OCI-LY3 (cell line): Measurements from ENCODE around the gene RTBDN.

Source experiments
- H2AFZ ChIP-seq: fragments of 200-600, 300-600 bp; shearing (Covaris generic); 2 replicates; pipeline ENCODE4 v1.6.0; 2014; ENCODE audit warnings: antibody characterized with exemption, low read depth, low read length
- H3K27ac ChIP-seq: fragments of 200-600, 300-600 bp; sonication (generic); 2 replicates; pipeline ENCODE4 v1.5.1; 2014; ENCODE audit warnings: mild to moderate bottlenecking, low read length, moderate library complexity, mixed read lengths
- H3K27me3 ChIP-seq: fragments of 200-600, 300-600 bp; sonication (generic); 2 replicates; pipeline ENCODE4 v1.6.1; 2014; ENCODE audit warnings: low read depth, low read length, mixed read lengths
- H3K36me3 ChIP-seq: fragments of 200-600, 300-600 bp; sonication (generic); replicated peaks from 2 replicates; pipeline ENCODE3; 2014; ENCODE audit warnings: low read depth, low read length, mixed read lengths
- H3K4me1 ChIP-seq: fragments of 300-600, 200-600 bp; sonication (generic); 2 replicates; pipeline ENCODE4 v1.6.1; 2014; ENCODE audit warnings: low read length, mixed read lengths
- H3K4me2 ChIP-seq: fragments of 200-600, 300-600 bp; sonication (generic); 2 replicates; pipeline ENCODE4 v1.6.1; 2014; ENCODE audit warnings: low read length, mixed read lengths
- H3K4me3 ChIP-seq: fragments of 300-600, 200-600 bp; sonication (generic); 2 replicates; pipeline ENCODE4 v1.5.1; 2014; ENCODE audit warnings: antibody characterized with exemption, mild to moderate bottlenecking, low read length, moderate library complexity
- H3K79me2 ChIP-seq: fragments of 300-600, 200-600 bp; shearing (Covaris generic); 2 replicates; pipeline ENCODE4 v1.6.1; 2014; ENCODE audit warnings: mild to moderate bottlenecking, low read length, mixed read lengths
- H3K9ac ChIP-seq: fragments of 300-600, 200-600 bp; shearing (Covaris generic); 2 replicates; pipeline ENCODE4 v1.6.0; 2014; ENCODE audit warnings: mild to moderate bottlenecking, low read length, moderate library complexity
- H3K9me3 ChIP-seq: fragments of 200-600, 300-600 bp; shearing (Covaris generic); 2 replicates; pipeline ENCODE4 v1.6.1; 2014; ENCODE audit warnings: low read length, mixed read lengths; ENCODE audit not compliant: insufficient read depth
- H4K20me1 ChIP-seq: fragments of 200-600, 300-600 bp; sonication (generic); 2 replicates; pipeline ENCODE4 v1.6.1; 2016; ENCODE audit warnings: low read length, mixed read lengths; ENCODE audit not compliant: insufficient read depth
- EZH2phosphoT487 ChIP-seq: fragments of 200-600 bp; shearing (Covaris generic); IDR thresholded peaks from 2 replicates; pipeline ENCODE4 v1.6.1; 2018; ENCODE audit warnings: antibody characterized with exemption, mixed run types, low read depth
- TF ChIP-seq, protein P1 (sequence below): fragments of 200-600, 300-600 bp; sonication (generic); IDR thresholded peaks from 2 replicates; pipeline ENCODE4 v1.5.1; 2014; ENCODE audit warnings: antibody characterized with exemption, low read length, low read depth

The RTBDN gene

DNA sequence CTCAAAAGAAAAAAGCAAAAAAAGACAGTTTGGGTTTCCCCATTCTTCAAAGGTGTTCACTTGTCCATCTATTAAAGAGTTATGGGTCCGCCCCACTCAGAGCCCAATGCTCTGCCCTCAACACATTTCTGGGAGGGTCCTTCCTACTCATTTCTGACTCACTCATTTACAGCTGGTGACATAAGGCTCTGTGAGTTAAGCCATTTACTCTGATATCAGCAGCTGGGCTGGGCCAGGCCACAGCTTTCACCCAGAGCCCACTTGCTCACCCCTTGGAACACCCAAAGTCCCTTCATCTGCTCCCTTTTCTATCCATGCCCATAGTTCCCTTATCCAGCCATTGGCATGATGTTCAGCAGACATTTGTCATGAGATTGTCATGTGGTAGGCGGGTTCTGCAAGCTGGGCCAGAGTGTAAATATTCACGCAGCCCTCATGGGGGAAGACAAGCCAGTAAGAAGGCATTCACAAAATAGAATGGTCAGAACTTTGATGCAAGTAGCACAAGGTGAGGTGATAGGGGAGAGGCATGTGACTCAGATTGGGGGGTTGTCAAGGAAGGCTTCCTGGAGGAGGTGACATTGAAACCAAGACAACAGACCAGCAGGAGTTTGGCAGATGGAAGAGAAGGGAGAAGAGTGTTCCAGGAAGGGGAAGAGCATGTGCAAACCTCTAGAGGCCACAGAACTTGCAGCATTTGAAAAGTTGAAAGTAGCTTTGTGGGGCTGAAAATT, 9.8 kb upstream of the RTBDN start:
- Histone ChIP-seq H3K4me3 (no peak overlapping the region), H3K27me3 (no peaks in the 10 kb centered on the region), H3K4me1 (peaks cover 10% of the 10 kb centered on the region), H2AFZ (no peak overlapping the region), H3K79me2 (peaks cover 3% of the 10 kb centered on the region; the same call in 1 of the 2 replicates), H3K9ac (no peak overlapping the region), H3K36me3 (peaks cover 14% of the 10 kb centered on the region), H3K27ac (no peak overlapping the region), H4K20me1 (0 out of 2 replicates have a peak, but pooled peaks cover 6% of the 10 kb centered on the region), H3K4me2 (no peak overlapping the region), H3K9me3 (no peaks in the 10 kb centered on the region)
- TF ChIP-seq, protein P1, sequence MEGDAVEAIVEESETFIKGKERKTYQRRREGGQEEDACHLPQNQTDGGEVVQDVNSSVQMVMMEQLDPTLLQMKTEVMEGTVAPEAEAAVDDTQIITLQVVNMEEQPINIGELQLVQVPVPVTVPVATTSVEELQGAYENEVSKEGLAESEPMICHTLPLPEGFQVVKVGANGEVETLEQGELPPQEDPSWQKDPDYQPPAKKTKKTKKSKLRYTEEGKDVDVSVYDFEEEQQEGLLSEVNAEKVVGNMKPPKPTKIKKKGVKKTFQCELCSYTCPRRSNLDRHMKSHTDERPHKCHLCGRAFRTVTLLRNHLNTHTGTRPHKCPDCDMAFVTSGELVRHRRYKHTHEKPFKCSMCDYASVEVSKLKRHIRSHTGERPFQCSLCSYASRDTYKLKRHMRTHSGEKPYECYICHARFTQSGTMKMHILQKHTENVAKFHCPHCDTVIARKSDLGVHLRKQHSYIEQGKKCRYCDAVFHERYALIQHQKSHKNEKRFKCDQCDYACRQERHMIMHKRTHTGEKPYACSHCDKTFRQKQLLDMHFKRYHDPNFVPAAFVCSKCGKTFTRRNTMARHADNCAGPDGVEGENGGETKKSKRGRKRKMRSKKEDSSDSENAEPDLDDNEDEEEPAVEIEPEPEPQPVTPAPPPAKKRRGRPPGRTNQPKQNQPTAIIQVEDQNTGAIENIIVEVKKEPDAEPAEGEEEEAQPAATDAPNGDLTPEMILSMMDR, result no peak
- no peak for TF ChIP-seq EZH2phosphoT487

DNA sequence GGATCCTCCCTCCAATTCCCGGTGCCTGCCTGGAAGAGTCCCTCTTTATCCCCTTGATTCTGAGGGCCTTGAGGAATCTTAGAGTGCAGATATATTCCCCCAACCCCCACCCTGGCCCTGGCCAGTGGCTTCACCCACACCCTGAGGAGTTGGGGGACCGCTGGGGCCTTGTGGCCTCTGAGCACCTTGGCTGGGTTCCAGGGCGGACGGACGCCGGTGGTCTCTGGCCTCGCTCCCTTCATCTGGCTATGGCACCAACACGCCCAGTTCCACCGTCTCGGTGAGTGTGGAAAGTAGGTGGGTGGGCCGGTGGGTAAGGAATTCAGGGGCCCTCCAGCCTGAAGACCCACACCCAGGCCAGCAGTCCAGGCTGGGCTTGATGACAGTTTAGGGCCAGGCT, 8.9 kb upstream of the RTBDN start:
- H3K36me3 ChIP-seq, result peaks cover 14% of the 10 kb centered on the region
- H3K79me2 ChIP-seq, result peaks cover 3% of the 10 kb centered on the region; the same call in 1 of the 2 replicates
- H3K9me3 ChIP-seq, result no peaks in the 10 kb centered on the region
- TF ChIP-seq EZH2phosphoT487, result no peak
- TF ChIP-seq, protein P1, result no peak
- no peaks in the 10 kb centered on the region for H3K27me3 ChIP-seq
- no peak overlapping the region for H2AFZ ChIP-seq
- peaks cover 14% of the 10 kb centered on the region for H3K4me1 ChIP-seq
- H4K20me1 ChIP-seq, result 0 out of 2 replicates have a peak, but pooled peaks cover 6% of the 10 kb centered on the region
- no peak overlapping the region for H3K4me2 ChIP-seq
- H3K9ac ChIP-seq, result no peak overlapping the region
- no peak overlapping the region for H3K4me3 ChIP-seq
- H3K27ac ChIP-seq, result no peak overlapping the region

DNA sequence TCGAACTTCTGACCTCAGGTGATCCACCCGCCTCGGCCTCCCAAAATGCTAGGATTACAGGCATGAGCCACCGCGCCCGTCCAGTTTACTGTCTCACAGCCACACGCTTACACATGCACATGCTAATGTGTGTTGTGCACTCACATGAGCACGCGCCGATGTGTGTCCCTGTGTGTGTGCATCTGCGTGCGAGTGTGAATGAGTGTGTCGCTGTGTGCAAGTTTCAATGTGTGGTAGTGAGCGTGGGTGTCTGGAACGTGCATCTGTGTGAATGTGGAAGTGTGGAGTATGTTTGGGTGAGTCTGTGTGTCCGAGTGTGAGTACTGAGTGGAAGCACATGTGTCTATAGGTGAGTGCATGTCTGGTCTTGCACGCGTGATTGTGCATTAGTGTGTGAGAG, 8.1 kb upstream of the RTBDN start:
- Histone ChIP-seq H3K9me3 (no peaks in the 10 kb centered on the region), H3K4me2 (no peak overlapping the region), H3K4me3 (no peak overlapping the region), H4K20me1 (0 out of 2 replicates have a peak, but pooled peaks cover 6% of the 10 kb centered on the region), H3K36me3 (peaks cover 10% of the 10 kb centered on the region), H3K79me2 (peaks cover 3% of the 10 kb centered on the region; the same call in 1 of the 2 replicates), H2AFZ (no peak overlapping the region), H3K27me3 (no peaks in the 10 kb centered on the region), H3K27ac (no peak overlapping the region), H3K9ac (no peak overlapping the region), H3K4me1 (peaks cover 15% of the 10 kb centered on the region)
- TF ChIP-seq EZH2phosphoT487, result no peak
- TF ChIP-seq, protein P1, result no peak

DNA sequence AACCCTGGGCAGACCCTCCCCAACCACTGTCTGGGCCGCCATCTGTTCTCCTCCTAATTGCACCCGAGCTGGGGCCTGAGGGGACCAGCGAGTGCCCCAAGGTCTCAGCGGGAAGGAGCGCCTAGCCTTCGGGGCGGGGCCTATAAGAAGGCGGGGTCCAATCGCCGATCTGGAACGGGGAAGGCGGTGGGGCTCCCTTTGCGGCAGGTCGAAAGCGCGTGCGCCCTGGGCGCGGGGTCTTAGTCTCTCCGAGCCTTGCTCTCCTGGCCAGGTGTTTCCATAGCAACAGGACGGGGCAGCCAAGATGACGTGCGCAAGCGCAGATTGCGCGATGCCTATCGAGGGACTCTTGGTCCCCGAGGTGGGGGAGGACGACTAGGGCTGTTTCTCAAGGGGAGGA, 6.7 kb upstream of the RTBDN start:
- 0 out of 2 replicates have a peak, but pooled peaks cover 6% of the 10 kb centered on the region for H4K20me1 ChIP-seq
- H3K4me3 ChIP-seq, result no peak overlapping the region
- H3K27ac ChIP-seq, result no peak overlapping the region
- H3K9me3 ChIP-seq, result no peaks in the 10 kb centered on the region
- no peak overlapping the region for H2AFZ ChIP-seq
- H3K79me2 ChIP-seq, result peaks cover 3% of the 10 kb centered on the region; the same call in 1 of the 2 replicates
- H3K4me1 ChIP-seq, result peaks cover 14% of the 10 kb centered on the region
- peaks cover 10% of the 10 kb centered on the region for H3K36me3 ChIP-seq
- TF ChIP-seq, protein P1, result no peak
- TF ChIP-seq EZH2phosphoT487, result no peak
- H3K27me3 ChIP-seq, result peaks cover 5% of the 10 kb centered on the region; the same call in 1 of the 2 replicates
- no peak overlapping the region for H3K9ac ChIP-seq
- no peak overlapping the region for H3K4me2 ChIP-seq
